ENCODE results near the gene MAST2. TPM values are rescaled to one million over a fixed set of nuclear protein-coding genes. Genes with fewer than 3 reads are reported as not detected.

The MAST2 gene
- 12.5 and 12.6 TPM in 2 replicates for total RNA-seq

GRCh38 chr1:45803299-45803780 is at the start of gene MAST2:
Gene MAST2 (plus strand): TSS chr1:45803612. CDS start chr1:45803896, 284 bp downstream.

Other genes with a start within 250 kb of the MAST2 start
- gene NASP, start 219.6 kb upstream of the MAST2 start, total RNA-seq: 12.8 and 20.9 TPM in 2 replicates
- 0.64 and 1.2 TPM in 2 replicates for gene CCDC17, start 179.6 kb upstream of the MAST2 start, total RNA-seq
- gene GPBP1L1, start 117.1 kb upstream of the MAST2 start, total RNA-seq: 122 and 177 TPM in 2 replicates
- 16.0 and 18.1 TPM in 2 replicates for gene TMEM69, start 115.4 kb upstream of the MAST2 start, total RNA-seq
- gene IPP, start 53.0 kb upstream of the MAST2 start, total RNA-seq: 5.8 and 11.5 TPM in 2 replicates

Data from tracheal epithelial cell (primary cell).